Measurements from ENCODE around the gene KCP. TPM values are rescaled to one million over a fixed set of nuclear protein-coding genes. Genes with fewer than 3 reads are reported as not detected.

The KCP gene
- total and polyA plus RNA-seq, 2 of the 13 experiments (the other 11 are each of a cell fraction or from before 2014, with no cell fraction given): 0.37 to 1.0 TPM

DNA sequence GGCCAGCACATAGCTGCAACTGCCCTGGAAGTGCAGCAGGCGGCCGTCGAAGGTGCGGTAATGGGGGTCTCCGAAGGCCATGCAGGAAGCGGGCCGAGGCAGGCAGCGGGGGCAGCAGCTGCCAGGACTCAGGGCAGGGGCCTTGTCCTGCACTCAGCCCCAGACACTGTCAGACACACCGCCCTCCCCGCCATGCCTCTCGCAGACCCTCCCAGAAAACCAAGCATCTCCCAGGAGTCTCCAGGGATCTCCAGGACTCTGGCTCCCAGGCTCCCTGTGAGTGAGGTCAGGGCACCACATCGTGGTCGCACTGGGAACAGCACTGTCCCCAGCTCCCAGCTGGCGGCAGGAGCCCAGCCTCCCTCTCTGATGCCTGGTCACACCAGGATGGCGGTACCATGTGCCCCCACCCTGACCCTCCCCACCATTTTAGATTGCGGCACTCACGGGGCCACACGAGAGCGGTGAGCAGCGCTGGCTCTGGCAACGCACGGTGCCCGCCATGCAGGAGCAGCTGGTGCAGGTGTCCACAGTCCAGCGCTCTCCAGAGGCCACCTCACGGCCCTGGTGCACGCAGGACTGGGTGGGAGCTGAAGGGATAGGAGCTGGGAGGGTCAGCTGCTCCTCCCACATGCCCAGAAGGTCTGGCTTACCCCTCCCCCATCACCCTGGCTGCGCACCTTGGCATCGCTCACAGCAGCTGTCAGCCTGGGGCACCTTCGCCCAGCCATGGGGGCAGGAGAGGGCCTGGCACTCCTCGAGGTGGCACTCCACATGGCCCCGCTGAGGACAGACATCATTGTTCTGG, 30.4 kb downstream of the KCP start (continued):
- TF ChIP-seq TFAP4 (IDR thresholded peaks at IDR 0.05; ENCODE audit: borderline replicate concordance, low read depth): peak; percentile 73; the same call in 1 of the 2 replicates
- TF ChIP-seq ZNF777 (CRISPR knock-in tag; IDR thresholded peaks at IDR 0.05): peak; percentile 45; the same call in 1 of the 2 replicates
- TF ChIP-seq SIX4 (CRISPR knock-in tag; IDR thresholded peaks at IDR 0.05): no peak
- TF ChIP-seq ZBTB49 (CRISPR knock-in tag; IDR thresholded peaks at IDR 0.05; ENCODE audit: borderline replicate concordance): no peak
- TF ChIP-seq ZNF292 (CRISPR knock-in tag; IDR thresholded peaks at IDR 0.05; ENCODE audit: borderline replicate concordance, low read depth): peak; percentile 45; the same call in 1 of the 2 replicates
- no peak for TF ChIP-seq TMF1 (CRISPR knock-in tag; IDR thresholded peaks at IDR 0.05; ENCODE audit: low read depth)
- 0 out of 2 replicates have a peak, but pooled peaks have one; percentile 34 for TF ChIP-seq ZNF501 (CRISPR knock-in tag; IDR thresholded peaks at IDR 0.05)
- TF ChIP-seq, protein P1, sequence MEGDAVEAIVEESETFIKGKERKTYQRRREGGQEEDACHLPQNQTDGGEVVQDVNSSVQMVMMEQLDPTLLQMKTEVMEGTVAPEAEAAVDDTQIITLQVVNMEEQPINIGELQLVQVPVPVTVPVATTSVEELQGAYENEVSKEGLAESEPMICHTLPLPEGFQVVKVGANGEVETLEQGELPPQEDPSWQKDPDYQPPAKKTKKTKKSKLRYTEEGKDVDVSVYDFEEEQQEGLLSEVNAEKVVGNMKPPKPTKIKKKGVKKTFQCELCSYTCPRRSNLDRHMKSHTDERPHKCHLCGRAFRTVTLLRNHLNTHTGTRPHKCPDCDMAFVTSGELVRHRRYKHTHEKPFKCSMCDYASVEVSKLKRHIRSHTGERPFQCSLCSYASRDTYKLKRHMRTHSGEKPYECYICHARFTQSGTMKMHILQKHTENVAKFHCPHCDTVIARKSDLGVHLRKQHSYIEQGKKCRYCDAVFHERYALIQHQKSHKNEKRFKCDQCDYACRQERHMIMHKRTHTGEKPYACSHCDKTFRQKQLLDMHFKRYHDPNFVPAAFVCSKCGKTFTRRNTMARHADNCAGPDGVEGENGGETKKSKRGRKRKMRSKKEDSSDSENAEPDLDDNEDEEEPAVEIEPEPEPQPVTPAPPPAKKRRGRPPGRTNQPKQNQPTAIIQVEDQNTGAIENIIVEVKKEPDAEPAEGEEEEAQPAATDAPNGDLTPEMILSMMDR (CRISPR knock-in tag; IDR thresholded peaks at IDR 0.05): peak; percentile 95
- TF ChIP-seq, protein P2, sequence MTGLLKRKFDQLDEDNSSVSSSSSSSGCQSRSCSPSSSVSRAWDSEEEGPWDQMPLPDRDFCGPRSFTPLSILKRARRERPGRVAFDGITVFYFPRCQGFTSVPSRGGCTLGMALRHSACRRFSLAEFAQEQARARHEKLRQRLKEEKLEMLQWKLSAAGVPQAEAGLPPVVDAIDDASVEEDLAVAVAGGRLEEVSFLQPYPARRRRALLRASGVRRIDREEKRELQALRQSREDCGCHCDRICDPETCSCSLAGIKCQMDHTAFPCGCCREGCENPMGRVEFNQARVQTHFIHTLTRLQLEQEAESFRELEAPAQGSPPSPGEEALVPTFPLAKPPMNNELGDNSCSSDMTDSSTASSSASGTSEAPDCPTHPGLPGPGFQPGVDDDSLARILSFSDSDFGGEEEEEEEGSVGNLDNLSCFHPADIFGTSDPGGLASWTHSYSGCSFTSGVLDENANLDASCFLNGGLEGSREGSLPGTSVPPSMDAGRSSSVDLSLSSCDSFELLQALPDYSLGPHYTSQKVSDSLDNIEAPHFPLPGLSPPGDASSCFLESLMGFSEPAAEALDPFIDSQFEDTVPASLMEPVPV (CRISPR knock-in tag; IDR thresholded peaks at IDR 0.05): no peak
- TF ChIP-seq ZNF788 (CRISPR knock-in tag; IDR thresholded peaks at IDR 0.05; ENCODE audit: borderline replicate concordance): peak; percentile 57; the same call in 1 of the 2 replicates
- TF ChIP-seq ZBTB33 (CRISPR knock-in tag; IDR thresholded peaks at IDR 0.05): peak; percentile 91
- TF ChIP-seq ZNF567 (CRISPR knock-in tag; IDR thresholded peaks at IDR 0.05; ENCODE audit: borderline replicate concordance): no peak
- TF ChIP-seq KAT2B (IDR thresholded peaks at IDR 0.05; ENCODE audit: borderline replicate concordance, low read depth, low read length): no peak
- peak; percentile 92 for TF ChIP-seq STAG1 (CRISPR knock-in tag; IDR thresholded peaks at IDR 0.05)
- TF ChIP-seq GABPB1 (CRISPR knock-in tag; IDR thresholded peaks at IDR 0.05): peak; percentile 31; the same call in 1 of the 2 replicates
- TF ChIP-seq FOSL2 (CRISPR knock-in tag; IDR thresholded peaks at IDR 0.05): 0 out of 2 replicates have a peak, but pooled peaks have one; percentile 13
- 0 out of 2 replicates have a peak, but pooled peaks have one; percentile 9 for TF ChIP-seq ZFX (CRISPR knock-in tag; IDR thresholded peaks at IDR 0.05; ENCODE audit: low read depth)
- TF ChIP-seq ZSCAN30 (CRISPR knock-in tag; IDR thresholded peaks at IDR 0.05): no peak
- TF ChIP-seq RAD21 (CRISPR knock-in tag; IDR thresholded peaks at IDR 0.05): peak; percentile 93
- no peak for TF ChIP-seq REXO4 (CRISPR knock-in tag; IDR thresholded peaks at IDR 0.05; ENCODE audit: borderline replicate concordance)
